Breast epithelium (tissue), 3 donors: Measurements from ENCODE around the gene TREML2.

Source experiments
- CTCF ChIP-seq, 3 donors: fragments of 450-650 bp; IDR thresholded peaks; one replicate each; pipeline ENCODE4 v1.5.1; 2016 to 2017; ENCODE audit warnings: antibody characterized with exemption in 3 of 3, mild to moderate bottlenecking in 3 of 3, moderate library complexity in 3 of 3
- POLR2A ChIP-seq: fragments of 450-650 bp; IDR thresholded peaks from one replicate; pipeline ENCODE4 v1.6.1; 2016; ENCODE audit warnings: antibody characterized with exemption, mild to moderate bottlenecking, moderate library complexity
- POLR2AphosphoS5 ChIP-seq, 3 donors: sonication (generic); formaldehyde crosslinking; IDR thresholded peaks; one replicate each; pipeline ENCODE4 v1.6.1; 2017; ENCODE audit warnings: antibody characterized with exemption in 3 of 3

- TF ChIP-seq CTCF (IDR thresholded peaks at IDR 0.05) (no peak), POLR2AphosphoS5 (IDR thresholded peaks at IDR 0.05) (no peak), POLR2A (no peak)
These were observed 14.8 kb upstream of the TREML2 start for GRCh38 chr6:41215777-41216176.
